ENCODE data around the gene WDR64.
"Not testable (repeated sequence)": the region's sequence is repeated elsewhere in the genome, so short reads cannot be mapped to it uniquely, and the experiment has no call there.

WDR64 gene

GRCh38 chr1:241660424-241660972 lies 8.4 kb downstream of the WDR64 start:
- DNase-seq, result no peak

GRCh38 chr1:241666419-241666818 lies 14.3 kb downstream of the WDR64 start:
- no peak for DNase-seq

- no peak for DNase-seq
Observed at GRCh38 chr1:241672301-241672700, 20.2 kb downstream of the WDR64 start.

- no peak for DNase-seq
Observed at GRCh38 chr1:241674805-241675384, 22.8 kb downstream of the WDR64 start.

- DNase-seq, result no peak
Observed at GRCh38 chr1:241675983-241676382, 23.9 kb downstream of the WDR64 start.

- DNase-seq, result no peak
Observed at GRCh38 chr1:241677201-241677600, 25.1 kb downstream of the WDR64 start.

GRCh38 chr1:241678536-241678935 lies 26.5 kb downstream of the WDR64 start:
- no peak for DNase-seq

- DNase-seq, result no peak
Observed at GRCh38 chr1:241679404-241679803, 27.3 kb downstream of the WDR64 start.

- no peak for DNase-seq
Observed at GRCh38 chr1:241679961-241680360, 27.9 kb downstream of the WDR64 start.

GRCh38 chr1:241681861-241682448 lies 29.9 kb downstream of the WDR64 start:
- DNase-seq, result not testable (repeated sequence)

- DNase-seq, result no peak
Observed at GRCh38 chr1:241682921-241683320, 30.8 kb downstream of the WDR64 start.

- no peak for DNase-seq
Observed at GRCh38 chr1:241684108-241684507, 32.0 kb downstream of the WDR64 start.

GRCh38 chr1:241688940-241689368 lies 36.9 kb downstream of the WDR64 start:
- no peak for DNase-seq

- no peak for DNase-seq
Observed at GRCh38 chr1:241695246-241696171, 43.4 kb downstream of the WDR64 start.

GRCh38 chr1:241696172-241696814 lies 44.2 kb downstream of the WDR64 start:
- DNase-seq, result no peak

- no peak for DNase-seq
Observed at GRCh38 chr1:241696815-241697639, 44.9 kb downstream of the WDR64 start.

- no peak for DNase-seq
Observed at GRCh38 chr1:241697640-241698018, 45.5 kb downstream of the WDR64 start.

- DNase-seq, result no peak
Observed at GRCh38 chr1:241698177-241698576, 46.1 kb downstream of the WDR64 start.

- no peak for DNase-seq
Observed at GRCh38 chr1:241701483-241702295, 49.6 kb downstream of the WDR64 start.

GRCh38 chr1:241702442-241703373 lies 50.6 kb downstream of the WDR64 start:
- no peak for DNase-seq
